GM20000 (cell line): ENCODE measurements around the gene CBLN1.

Experiments
- DNase-seq: peaks from one replicate; pipeline ENCODE4 v3.0.0; 2012; ENCODE audit warnings: low spot score
- TF ChIP-seq, protein P1 (sequence below): IDR thresholded peaks from 2 replicates; pipeline ENCODE4 v1.5.1; 2012; ENCODE audit warnings: mild to moderate bottlenecking, control low read depth; ENCODE audit errors: extremely low read depth, missing control alignments

Gene CBLN1

GRCh38 chr16:49282690-49283375 lies 1.2 kb upstream of the CBLN1 start:
- peak; percentile 34 for DNase-seq
- TF ChIP-seq, protein P1, sequence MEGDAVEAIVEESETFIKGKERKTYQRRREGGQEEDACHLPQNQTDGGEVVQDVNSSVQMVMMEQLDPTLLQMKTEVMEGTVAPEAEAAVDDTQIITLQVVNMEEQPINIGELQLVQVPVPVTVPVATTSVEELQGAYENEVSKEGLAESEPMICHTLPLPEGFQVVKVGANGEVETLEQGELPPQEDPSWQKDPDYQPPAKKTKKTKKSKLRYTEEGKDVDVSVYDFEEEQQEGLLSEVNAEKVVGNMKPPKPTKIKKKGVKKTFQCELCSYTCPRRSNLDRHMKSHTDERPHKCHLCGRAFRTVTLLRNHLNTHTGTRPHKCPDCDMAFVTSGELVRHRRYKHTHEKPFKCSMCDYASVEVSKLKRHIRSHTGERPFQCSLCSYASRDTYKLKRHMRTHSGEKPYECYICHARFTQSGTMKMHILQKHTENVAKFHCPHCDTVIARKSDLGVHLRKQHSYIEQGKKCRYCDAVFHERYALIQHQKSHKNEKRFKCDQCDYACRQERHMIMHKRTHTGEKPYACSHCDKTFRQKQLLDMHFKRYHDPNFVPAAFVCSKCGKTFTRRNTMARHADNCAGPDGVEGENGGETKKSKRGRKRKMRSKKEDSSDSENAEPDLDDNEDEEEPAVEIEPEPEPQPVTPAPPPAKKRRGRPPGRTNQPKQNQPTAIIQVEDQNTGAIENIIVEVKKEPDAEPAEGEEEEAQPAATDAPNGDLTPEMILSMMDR, result no peak

DNA sequence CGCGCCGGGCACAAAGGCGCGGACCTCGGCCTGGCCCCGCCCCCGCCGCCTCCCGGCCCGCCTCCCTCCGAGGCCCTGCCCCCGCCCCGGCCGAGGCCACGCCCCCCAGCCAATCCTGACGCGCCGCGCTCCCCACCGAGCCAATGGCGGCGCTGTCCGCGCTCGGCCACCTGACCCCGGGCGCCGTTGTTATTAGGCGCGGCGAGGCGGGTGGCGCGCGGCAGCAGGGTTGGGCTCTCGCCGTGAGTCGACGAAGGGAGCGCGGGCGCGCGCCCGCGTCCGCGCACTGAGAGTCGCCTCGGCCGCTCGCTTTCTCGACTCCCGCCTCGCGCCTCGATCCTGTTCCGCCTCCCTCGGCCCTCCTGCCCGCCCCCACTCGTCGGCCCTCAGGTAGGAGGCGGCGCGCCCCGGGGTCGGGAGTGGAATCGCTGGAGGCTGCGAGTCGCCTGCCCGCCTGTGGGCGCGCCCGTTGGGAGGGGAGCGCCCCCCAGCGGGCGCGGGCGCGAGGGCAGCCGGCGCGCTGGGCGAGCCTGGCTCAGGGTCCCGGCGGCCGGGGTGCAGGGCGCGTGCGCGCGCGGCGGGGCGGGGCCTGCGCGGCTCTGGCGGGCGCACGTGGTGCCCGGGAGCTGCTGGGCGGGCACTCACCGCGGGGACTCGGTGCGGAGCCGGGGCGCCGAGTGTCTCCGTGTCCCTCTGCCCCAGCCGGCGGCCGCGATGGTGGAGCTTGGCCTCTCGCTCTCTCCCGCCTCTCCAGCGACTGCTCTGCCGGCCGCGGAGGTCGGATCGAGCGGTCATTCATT lies 405 bp upstream of the CBLN1 start:
- TF ChIP-seq, protein P1, result no peak
- DNase-seq, result peak; percentile 96

DNA sequence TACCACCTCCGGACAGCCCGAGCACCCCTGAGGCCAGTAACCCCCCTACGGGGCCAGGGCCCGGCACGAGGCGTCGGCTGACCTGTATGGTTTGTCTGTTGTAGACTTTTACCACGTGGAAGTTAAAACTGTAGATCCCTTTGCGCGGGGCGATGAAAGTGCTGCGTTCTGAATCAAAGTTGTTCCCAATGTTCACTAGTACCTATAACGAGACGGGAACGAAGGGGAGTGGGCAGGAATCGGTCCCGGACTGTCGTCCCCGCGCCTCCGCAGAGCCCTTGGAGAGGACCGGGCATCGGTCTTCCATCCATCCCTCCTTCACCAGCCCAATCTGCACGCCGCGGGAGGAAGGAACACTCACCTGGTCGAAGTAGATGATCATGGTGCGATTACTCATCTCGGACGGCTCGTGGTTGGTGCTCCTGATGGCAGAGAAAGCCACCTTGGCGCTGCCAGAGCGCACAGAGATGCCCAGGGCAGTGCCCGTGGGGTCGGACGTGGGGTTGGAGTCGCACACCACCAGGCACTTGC lies 732 bp downstream of the CBLN1 start:
- TF ChIP-seq, protein P1, result no peak
- no peak for DNase-seq

DNA sequence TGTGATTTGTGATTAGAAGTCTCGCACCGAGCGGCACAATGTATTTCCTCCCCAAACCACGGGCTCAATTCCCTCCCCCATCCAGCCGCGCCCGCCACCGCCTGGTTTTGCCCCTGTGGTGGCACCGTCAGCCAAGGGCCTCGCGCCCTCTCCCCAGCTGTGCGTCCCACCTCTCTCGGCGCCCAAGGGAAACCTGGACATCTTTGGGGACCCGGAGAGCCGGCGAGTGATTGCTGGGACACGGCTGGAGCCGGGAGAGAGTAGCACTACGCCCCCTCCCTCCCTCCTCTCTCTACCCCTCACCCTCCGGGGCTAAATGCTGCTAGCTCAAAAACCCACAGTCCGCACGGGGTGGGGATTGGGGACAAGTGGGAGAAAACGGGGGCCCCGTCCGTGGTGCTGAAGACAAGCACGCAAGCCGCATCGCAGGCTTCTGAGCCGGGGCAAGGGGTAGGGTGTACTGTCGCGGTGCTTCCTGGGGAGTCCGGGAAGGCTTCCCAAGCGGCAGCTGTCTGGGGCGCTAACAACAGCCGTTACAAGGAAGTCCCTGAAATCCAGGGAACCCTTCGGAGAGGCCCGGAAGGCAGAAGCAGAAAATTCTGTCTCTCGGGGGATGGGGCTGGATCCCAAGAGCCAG lies 1.4 kb downstream of the CBLN1 start:
- no peak for DNase-seq
- TF ChIP-seq, protein P1, result no peak

- TF ChIP-seq, protein P1, result no peak
- DNase-seq, result no peak
Observed at GRCh38 chr16:49278944-49279725, 2.5 kb downstream of the CBLN1 start.

DNA sequence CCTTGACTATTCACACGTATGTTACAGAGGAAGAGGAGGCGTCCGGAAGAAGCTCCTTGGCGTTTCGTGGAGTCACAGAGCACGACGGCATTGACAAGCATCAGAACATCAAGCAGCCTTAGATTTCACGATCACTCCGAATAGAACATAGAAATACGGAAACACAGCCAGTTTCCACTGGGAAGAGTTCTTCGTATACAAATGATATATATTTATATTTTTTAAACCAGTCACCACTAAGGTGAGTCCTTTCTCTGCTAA lies 3.1 kb downstream of the CBLN1 start:
- DNase-seq, result no peak
- TF ChIP-seq, protein P1, result no peak
